Measurements from ENCODE around the gene HK1. TPM values are rescaled to one million over a fixed set of nuclear protein-coding genes. Genes with fewer than 3 reads are reported as not detected.
A peak's percentile ranks its signal among the peaks of the same experiment; 100 is the strongest.

The HK1 gene
- total RNA-seq, 3 donors from 2014 or later, result 51.2 to 63.4 (median 57.4) TPM

DNA sequence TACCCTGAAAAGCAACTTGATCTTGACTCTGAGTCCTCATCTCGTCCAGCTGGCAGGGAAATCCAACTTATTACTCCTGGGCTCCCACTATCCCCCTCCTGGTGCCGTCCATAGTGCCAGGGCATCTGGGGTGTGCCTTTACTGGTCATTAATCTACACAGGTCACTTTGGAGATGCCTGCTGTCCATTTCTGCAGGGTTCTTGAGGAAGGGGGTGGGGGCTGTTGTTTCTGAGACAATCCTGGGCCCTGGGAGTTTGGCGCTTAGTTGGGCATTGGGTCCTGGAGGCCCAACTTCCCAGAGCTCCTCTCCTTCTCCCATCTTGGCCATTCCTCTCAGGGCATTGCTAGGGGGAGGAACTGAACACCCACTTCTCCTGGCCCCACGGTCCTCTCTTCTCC lies 144.4 kb downstream of the HK1 start:
- Histone ChIP-seq H3K27me3 (no peaks in the 10 kb centered on the region), H3K27ac (no peak overlapping the region), H3K36me3 (no peaks in the 10 kb centered on the region), H3K9me3 (no peaks in the 10 kb centered on the region), H3K4me1 (no peaks in the 10 kb centered on the region), H3K4me3 (no peak overlapping the region)
- no peak for DNase-seq (ENCODE audit: low spot score in 2 of 2)
- TF ChIP-seq POLR2A (IDR thresholded peaks at IDR 0.05) (no peak), POLR2AphosphoS5 (IDR thresholded peaks at IDR 0.05) (no peak), CTCF (IDR thresholded peaks at IDR 0.05) (no peak)
- intact Hi-C loops (cut with DNase I; ENCODE audit: low total_unique reads), result no loop called here

- H3K9me3 ChIP-seq, result no peaks in the 10 kb centered on the region
- intact Hi-C loops (cut with DNase I; ENCODE audit: low total_unique reads), result no loop called here
- H3K4me1 ChIP-seq, result no peaks in the 10 kb centered on the region
- TF ChIP-seq POLR2A (IDR thresholded peaks at IDR 0.05) (no peak), POLR2AphosphoS5 (IDR thresholded peaks at IDR 0.05) (no peak), CTCF (IDR thresholded peaks at IDR 0.05) (no peak)
- no peaks in the 10 kb centered on the region for H3K36me3 ChIP-seq
- H3K27me3 ChIP-seq, result no peaks in the 10 kb centered on the region
- DNase-seq (ENCODE audit: low spot score in 2 of 2), result no peak
- no peak overlapping the region for H3K4me3 ChIP-seq
- no peak overlapping the region for H3K27ac ChIP-seq
Measured at GRCh38 chr10:69425041-69425440, 146.7 kb downstream of the HK1 start.

DNA sequence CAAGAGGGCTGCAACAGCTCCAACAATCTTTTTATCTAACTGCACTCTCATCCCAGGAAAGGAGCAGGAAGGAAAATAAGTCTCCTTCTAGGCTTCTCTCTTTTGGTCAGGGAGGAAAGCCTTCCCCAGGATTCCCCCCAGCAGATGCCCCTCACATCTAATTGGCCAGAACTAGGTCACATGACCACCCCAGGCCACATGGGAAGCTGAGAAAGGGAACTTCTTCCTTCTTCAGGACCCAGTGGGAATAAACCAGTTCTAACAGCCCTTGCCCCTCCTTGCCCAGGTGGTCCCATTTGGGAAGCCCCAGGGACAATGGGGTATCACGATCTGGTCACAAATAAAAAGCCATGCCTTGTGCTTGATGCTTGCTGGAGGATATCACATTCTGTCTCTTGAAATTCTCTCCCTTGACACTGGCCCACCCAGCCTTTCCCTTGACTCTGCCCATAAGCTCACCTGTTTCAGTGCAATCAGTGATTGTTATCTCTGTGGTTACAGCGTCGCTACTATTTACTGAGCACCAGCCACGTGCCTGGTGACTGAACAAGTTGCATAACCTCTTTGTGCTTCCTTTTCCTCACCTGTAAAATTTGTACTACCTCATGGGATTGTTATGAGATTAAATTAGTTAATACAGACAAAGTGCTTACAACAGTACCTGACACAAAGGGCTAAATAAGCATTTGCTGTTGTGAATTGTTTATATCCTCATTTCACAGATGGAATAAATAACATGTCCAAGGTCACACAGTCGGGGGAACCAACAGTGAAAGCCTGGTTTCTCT lies 147.4 kb downstream of the HK1 start:
- Histone ChIP-seq H3K9me3 (no peaks in the 10 kb centered on the region), H3K27me3 (no peaks in the 10 kb centered on the region), H3K36me3 (no peaks in the 10 kb centered on the region), H3K4me3 (no peak overlapping the region), H3K27ac (no peak overlapping the region), H3K4me1 (no peaks in the 10 kb centered on the region)
- peak in 1 of 2 donors; percentile 39 for DNase-seq (ENCODE audit: low spot score in 2 of 2)
- TF ChIP-seq POLR2AphosphoS5 (IDR thresholded peaks at IDR 0.05) (peak in 1 of 3 donors; percentile 50), CTCF (IDR thresholded peaks at IDR 0.05) (no peak), POLR2A (IDR thresholded peaks at IDR 0.05) (no peak)
- intact Hi-C loops (cut with DNase I; ENCODE audit: low total_unique reads), result no loop called here

- DNase-seq (ENCODE audit: low spot score in 2 of 2), result no peak
- Histone ChIP-seq H3K4me1 (no peaks in the 10 kb centered on the region), H3K9me3 (no peaks in the 10 kb centered on the region), H3K27ac (no peak overlapping the region), H3K4me3 (no peak overlapping the region), H3K36me3 (no peaks in the 10 kb centered on the region), H3K27me3 (no peaks in the 10 kb centered on the region)
- intact Hi-C loops (cut with DNase I; ENCODE audit: low total_unique reads), result no loop called here
- TF ChIP-seq POLR2A (IDR thresholded peaks at IDR 0.05), result no peak
- no peak for TF ChIP-seq POLR2AphosphoS5 (IDR thresholded peaks at IDR 0.05)
- TF ChIP-seq CTCF (IDR thresholded peaks at IDR 0.05), result no peak
Measured at GRCh38 chr10:69426376-69426727, 148.1 kb downstream of the HK1 start.

DNA sequence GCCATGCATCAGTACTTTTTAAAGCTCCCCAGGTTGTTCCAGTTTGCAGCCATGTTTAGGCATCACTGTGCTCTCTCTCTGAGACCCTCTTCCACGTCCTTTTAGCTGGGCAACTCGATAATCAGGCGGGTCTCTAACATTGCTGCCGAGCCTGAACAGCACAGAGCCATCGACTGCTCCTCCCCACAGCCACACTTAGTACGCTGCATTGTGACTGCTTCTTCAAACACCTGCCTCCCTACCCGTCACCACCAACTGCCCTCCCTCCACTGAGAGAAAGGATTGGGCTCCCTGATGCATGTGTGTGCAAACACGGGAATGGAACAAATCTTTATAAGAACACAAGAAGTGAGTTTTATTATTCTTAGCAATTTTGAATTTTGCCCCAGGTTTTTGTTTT lies 149.9 kb downstream of the HK1 start:
- no peak overlapping the region for H3K4me3 ChIP-seq
- H3K4me1 ChIP-seq, result no peaks in the 10 kb centered on the region
- TF ChIP-seq POLR2A (IDR thresholded peaks at IDR 0.05) (no peak), CTCF (IDR thresholded peaks at IDR 0.05) (no peak), POLR2AphosphoS5 (IDR thresholded peaks at IDR 0.05) (no peak)
- DNase-seq (ENCODE audit: low spot score in 2 of 2), result no peak
- H3K9me3 ChIP-seq, result no peaks in the 10 kb centered on the region
- H3K36me3 ChIP-seq, result no peaks in the 10 kb centered on the region
- intact Hi-C loops (cut with DNase I; ENCODE audit: low total_unique reads), result no loop called here
- no peak overlapping the region for H3K27ac ChIP-seq
- H3K27me3 ChIP-seq, result no peaks in the 10 kb centered on the region

All from breast epithelium (tissue), 4 donors.